HepG2 (cell line): ENCODE measurements around the gene DPM2. TPM values are rescaled to one million over a fixed set of nuclear protein-coding genes. Genes with fewer than 3 reads are reported as not detected.

Experiments used
- ATAC-seq: fragments of 200-7000 bp; cut with Tn5 transposase; 3 replicates; pipeline ENCODE4 v1.9.1; 2020; ENCODE audit warnings: mild to moderate bottlenecking, moderate library complexity
- BruUV-seq: library from RNA; stranded (reverse); fragments of 400-500 nt; replicated peaks from 2 replicates; lab custom pipeline; 2021; lab: Mats Ljungman, UMichigan
- CTCF ChIA-PET: fragments of 300-600 bp; formaldehyde crosslinking; extraction: SDS; loops from one replicate; lab custom pipeline; 2021; ENCODE audit warnings: low total read pairs, inconsistent platforms, low intra/inter-chr PET ratio; lab: Yijun Ruan, JAX
- POLR2A ChIA-PET: fragments of 350-600 bp; sonication (Branson Sonifier 250); formaldehyde crosslinking; loops from one replicate; lab custom pipeline; 2020; ENCODE audit warnings: antibody characterized with exemption, inconsistent platforms; lab: Yijun Ruan, JAX
- DNase-seq: peaks from one replicate; pipeline ENCODE4 v3.0.0-alpha.2; 2015; ENCODE audit warnings: low spot score
- FAIRE-seq: peaks from 3 replicates; lab custom pipeline; 2011; peaks lifted over from hg19 to GRCh38; lab: Jason Lieb, UNC
- H2AFZ ChIP-seq: one replicate; pipeline ENCODE4 v1.6.1; 2011; ENCODE audit warnings: low read length, inconsistent platforms
- H3K27ac ChIP-seq: fragments of 300-600 bp; 3 replicates; pipeline ENCODE4 v1.8.0; 2011; ENCODE audit warnings: mixed run types, mild to moderate bottlenecking, mixed read lengths, low read length, inconsistent platforms; ENCODE audit not compliant: insufficient read depth; ENCODE audit errors: extremely low read length
- H3K27me3 ChIP-seq, 2 experiments: fragments of 200-600 bp in 1 of 2; 2 replicates in 1 of 2; 3 replicates in 1 of 2; pipeline versions ENCODE4 v1.6.0 to v1.8.0; 2011; ENCODE audit warnings: low read length in 2 of 2, mild to moderate bottlenecking in 2 of 2, moderate library complexity in 2 of 2, inconsistent platforms in 1 of 2; ENCODE audit not compliant: insufficient read depth in 2 of 2, control insufficient read depth in 1 of 2
- H3K36me3 ChIP-seq, 2 experiments: fragments of 200-600 bp in 1 of 2; replicated peaks in 1 of 2; 2 replicates in 1 of 2; 3 replicates in 1 of 2; pipeline versions ENCODE4 v1.5.1 to v1.8.0; 2011; ENCODE audit warnings: low read length in 2 of 2, inconsistent platforms in 1 of 2; ENCODE audit not compliant: insufficient read depth in 2 of 2, control insufficient read depth in 1 of 2
- H3K4me1 ChIP-seq: 2 replicates; pipeline ENCODE4 v1.5.1; 2012; ENCODE audit warnings: low read length, inconsistent platforms; ENCODE audit not compliant: insufficient read depth
- H3K4me2 ChIP-seq: 2 replicates; pipeline ENCODE4 v1.6.0; 2011; ENCODE audit warnings: low read depth, low read length, inconsistent platforms
- H3K4me3 ChIP-seq, 3 experiments: fragments of 200-600 bp in 1 of 3; sonication (generic), shearing (Covaris generic) in 1 of 3; replicated peaks in 1 of 3; 2 replicates each; pipeline ENCODE4 v1.5.1; 2011 to 2016; ENCODE audit warnings: low read length in 3 of 3, inconsistent platforms in 2 of 3, low read depth in 2 of 3, mild to moderate bottlenecking in 2 of 3, control low read depth in 1 of 3, mixed read lengths in 1 of 3; ENCODE audit not compliant: insufficient read depth in 1 of 3
- H3K79me2 ChIP-seq: one replicate; pipeline ENCODE4 v1.6.1; 2011; ENCODE audit warnings: low read length, inconsistent platforms; ENCODE audit not compliant: insufficient read depth
- H3K9ac ChIP-seq: 2 replicates; pipeline ENCODE4 v1.6.0; 2011; ENCODE audit warnings: mild to moderate bottlenecking, low read depth, low read length, inconsistent platforms; ENCODE audit not compliant: insufficient read depth
- H3K9me3 ChIP-seq: 2 replicates; pipeline ENCODE4 v1.5.1; 2012; ENCODE audit warnings: mild to moderate bottlenecking, low read length
- H4K20me1 ChIP-seq: 2 replicates; pipeline ENCODE4 v1.6.0; 2011; ENCODE audit warnings: inconsistent platforms, mild to moderate bottlenecking, low read length, moderate library complexity; ENCODE audit not compliant: insufficient read depth
- DDIT3 ChIP-seq: sonication (generic); formaldehyde crosslinking; IDR thresholded peaks from 2 replicates; pipeline ENCODE4 v1.4.0; 2020; ENCODE audit warnings: mild to moderate bottlenecking, missing genetic modification reagents
- FOXA3 ChIP-seq: IDR thresholded peaks from 2 replicates; pipeline ENCODE4 v1.6.1; 2016; ENCODE audit warnings: missing genetic modification reagents, missing compliant biosample characterization
- RAD21 ChIP-seq: fragments of 450-650 bp; formaldehyde crosslinking; IDR thresholded peaks from 2 replicates; pipeline ENCODE4 v1.5.0; 2020; ENCODE audit warnings: mild to moderate bottlenecking
- SCMH1 ChIP-seq: sonication (generic); formaldehyde crosslinking; IDR thresholded peaks from 2 replicates; pipeline ENCODE4 v1.9.0; 2021; ENCODE audit warnings: missing genetic modification reagents, mild to moderate bottlenecking, borderline replicate concordance
- SNAI1 ChIP-seq: sonication (generic); formaldehyde crosslinking; IDR thresholded peaks from 2 replicates; pipeline ENCODE4 v1.5.0; 2020; ENCODE audit warnings: mild to moderate bottlenecking, missing genetic modification reagents, borderline replicate concordance
- SOX13 ChIP-seq, 3 experiments: fragments of 450-650 bp in 1 of 3; sonication (generic) in 1 of 3; formaldehyde crosslinking in 1 of 3; IDR thresholded peaks in 2 of 3; conservative IDR thresholded peaks in 1 of 3; 2 replicates each; pipeline versions ENCODE4 v1.5.0 to v1.6.1; 2016 to 2020; ENCODE audit warnings: antibody characterized with exemption in 1 of 3, mild to moderate bottlenecking in 1 of 3, missing compliant biosample characterization in 1 of 3, missing genetic modification reagents in 1 of 3, moderate library complexity in 1 of 3
- SP2 ChIP-seq: sonication (generic); formaldehyde crosslinking; IDR thresholded peaks from 2 replicates; pipeline ENCODE4 v1.5.1; 2020; ENCODE audit warnings: mild to moderate bottlenecking, missing genetic modification reagents
- TEAD2 ChIP-seq: sonication (generic); formaldehyde crosslinking; IDR thresholded peaks from 2 replicates; pipeline ENCODE4 v1.9.0; 2021; ENCODE audit warnings: missing genetic modification reagents
- ZNF550 ChIP-seq: sonication (generic); formaldehyde crosslinking; IDR thresholded peaks from 2 replicates; pipeline ENCODE4 v1.4.0; 2020; ENCODE audit warnings: mild to moderate bottlenecking, missing genetic modification reagents, borderline replicate concordance
- ZNF552 ChIP-seq: sonication (generic); formaldehyde crosslinking; IDR thresholded peaks from 2 replicates; pipeline ENCODE4 v1.9.0; 2022; ENCODE audit warnings: missing genetic modification reagents, mild to moderate bottlenecking, borderline replicate concordance
- ZNF672 ChIP-seq: sonication (generic); formaldehyde crosslinking; IDR thresholded peaks from 2 replicates; pipeline ENCODE4 v1.8.1; 2022; ENCODE audit warnings: missing genetic modification reagents
- ZNF883 ChIP-seq: sonication (generic); formaldehyde crosslinking; IDR thresholded peaks from 2 replicates; pipeline ENCODE4 v1.5.1; 2020; ENCODE audit warnings: mild to moderate bottlenecking, missing genetic modification reagents; ENCODE audit errors: not compliant biosample characterization
- WGBS: methylation state at CpG from one replicate; pipeline ENCODE4 v1.1.6; 2017; ENCODE audit warnings: low lambda C conversion rate; 5-methylcytosine and 5-hydroxymethylcytosine counted together
- in situ Hi-C: cut with HindIII; loops from 2 replicates; pipeline ENCODE4 v1.10.0; 2017; ENCODE audit warnings: low pct_unique_long_range_greater_than_20kb; ENCODE audit not compliant: extremely low pct_ligation_motif_present
- intact Hi-C: fragments of 100-400 bp; cut with micrococcal nuclease; formaldehyde crosslinking; loops from one replicate; pipeline ENCODE4 v1.10.0; 2022; ENCODE audit not compliant: unreplicated experiment
- polyA plus RNA-seq, 8 experiments: library from polyadenylated mRNA; depleted of rRNA in 3 of 8; stranded (reverse) in 7 of 8; unstranded in 1 of 8; fragments of >200 nt; fragmentation: Illumina TruSeq in 4 of 8; extraction: Trizol in 4 of 8; gene quantifications; 2 replicates each; pipeline versions ENCODE4 v1.2.1 to v1.2.3, GENCODE V29; 2011 to 2016; ENCODE audit warnings: low read depth in 4 of 8, missing spikeins in 1 of 8, mixed read lengths in 1 of 8; ENCODE audit not compliant: insufficient read depth in 1 of 8
- total RNA-seq, 5 experiments: library from RNA; depleted of rRNA; stranded (reverse); fragments of >200 nt; fragmentation: Illumina TruSeq; extraction: Trizol; gene quantifications; 2 replicates each; pipeline ENCODE4 v1.2.3, GENCODE V29; 2016; ENCODE audit warnings: low read depth in 1 of 5

The DPM2 gene
- total and polyA plus RNA-seq, 2 of the 13 experiments (the other 11 are each of a cell fraction or from before 2014, with no cell fraction given), result 24.8 to 35.3 TPM

GRCh38 chr9:127963359-127964064 lies 25.9 kb upstream of the DPM2 start (continued):
- no peak for TF ChIP-seq ZNF552
- no peak for TF ChIP-seq ZNF672 (CRISPR knock-in tag)

DNA sequence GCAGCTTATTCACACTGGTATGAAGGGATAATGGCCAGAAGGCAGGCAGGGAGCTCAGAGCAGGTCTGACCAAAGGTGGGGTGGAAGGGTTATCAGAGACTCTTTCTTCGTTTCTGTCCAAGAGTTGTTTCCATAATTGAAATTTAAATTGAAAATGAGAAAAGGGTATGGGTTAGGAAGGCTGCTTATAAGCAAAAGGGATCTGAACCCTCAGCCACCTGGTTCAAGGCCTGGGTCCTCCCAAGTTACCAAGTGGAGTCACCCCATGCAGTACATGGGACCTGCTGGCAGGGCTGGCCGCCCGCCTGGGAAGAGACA lies 25.3 kb upstream of the DPM2 start:
- H3K27me3 ChIP-seq, result no peaks in the 10 kb centered on the region
- in situ Hi-C loops (no loop called here), intact Hi-C loops (no loop called here)
- ATAC-seq (no peak), DNase-seq (no peak), FAIRE-seq (no peak)
- no peak overlapping the region for H3K27ac ChIP-seq
- no peaks in the 10 kb centered on the region for H3K9me3 ChIP-seq
- no TSS peak for BruUV-seq
- H3K4me2 ChIP-seq, result no peak overlapping the region
- H2AFZ ChIP-seq, result no peak overlapping the region
- H3K4me3 ChIP-seq, result no peak overlapping the region
- no peak overlapping the region for H3K9ac ChIP-seq
- H3K36me3 ChIP-seq, result peaks cover 1 to 9% of the 10 kb centered on the region in 2 experiments; a peak in 3 of 5 replicates
- H3K4me1 ChIP-seq, result peaks cover 68% of the 10 kb centered on the region
- POLR2A ChIA-PET, result interaction anchor here (1.2 to 3.3 kb wide), 2 partner anchors 8 to 12 kb away, joined by 5 to 9 read pairs; no protein-coding TSS in a partner anchor
- H4K20me1 ChIP-seq, result no peaks in the 10 kb centered on the region
- H3K79me2 ChIP-seq, result peaks cover 86% of the 10 kb centered on the region
- TF ChIP-seq RAD21 (CRISPR knock-in tag) (no peak), SCMH1 (CRISPR knock-in tag) (no peak), SP2 (CRISPR knock-in tag) (no peak), TEAD2 (CRISPR knock-in tag) (no peak), ZNF550 (CRISPR knock-in tag) (no peak), ZNF883 (CRISPR knock-in tag) (no peak), SOX13 (IDR thresholded peaks at IDR 0.05) (no peak), SOX13 (CRISPR knock-in tag; conservative IDR thresholded peaks at IDR 0.05 in 1 of 2, IDR thresholded peaks at IDR 0.05 in 1 of 2) (no peak), SNAI1 (CRISPR knock-in tag) (no peak), FOXA3 (no peak), DDIT3 (CRISPR knock-in tag) (no peak)
- CTCF ChIA-PET, result no interaction called here
- WGBS, result 95% methylated on average over 3 of the region's 3 CpGs
